Fibroblast of lung (primary cell): ENCODE measurements around the gene VIPR2.

Experiments
- CTCF ChIP-seq, 2 donors: IDR thresholded peaks in 1 of 2; conservative IDR thresholded peaks in 1 of 2; 1 replicate in 1 of 2; 2 replicates in 1 of 2; pipeline ENCODE4 v1.5.1; 2011 to 2012; ENCODE audit warnings: low read length in 2 of 2, control low read depth in 1 of 2, inconsistent platforms in 1 of 2, low read depth in 1 of 2, mild to moderate bottlenecking in 1 of 2
- EZH2 ChIP-seq: IDR thresholded peaks from 2 replicates; pipeline ENCODE4 v1.5.1; 2012; ENCODE audit warnings: low read length, control low read depth, mild to moderate bottlenecking; ENCODE audit errors: missing control alignments

GRCh38 chr7:158992759-158993158, 151.9 kb downstream of the VIPR2 start:
- TF ChIP-seq CTCF (conservative IDR thresholded peaks at IDR 0.05 in 1 of 2, IDR thresholded peaks at IDR 0.05 in 1 of 2; ENCODE audit: low read depth in 1 of 2, low read length in 2 of 2) = no peak
- TF ChIP-seq EZH2 = no peak
